ENCODE measurements around the gene JPH4.

DNA sequence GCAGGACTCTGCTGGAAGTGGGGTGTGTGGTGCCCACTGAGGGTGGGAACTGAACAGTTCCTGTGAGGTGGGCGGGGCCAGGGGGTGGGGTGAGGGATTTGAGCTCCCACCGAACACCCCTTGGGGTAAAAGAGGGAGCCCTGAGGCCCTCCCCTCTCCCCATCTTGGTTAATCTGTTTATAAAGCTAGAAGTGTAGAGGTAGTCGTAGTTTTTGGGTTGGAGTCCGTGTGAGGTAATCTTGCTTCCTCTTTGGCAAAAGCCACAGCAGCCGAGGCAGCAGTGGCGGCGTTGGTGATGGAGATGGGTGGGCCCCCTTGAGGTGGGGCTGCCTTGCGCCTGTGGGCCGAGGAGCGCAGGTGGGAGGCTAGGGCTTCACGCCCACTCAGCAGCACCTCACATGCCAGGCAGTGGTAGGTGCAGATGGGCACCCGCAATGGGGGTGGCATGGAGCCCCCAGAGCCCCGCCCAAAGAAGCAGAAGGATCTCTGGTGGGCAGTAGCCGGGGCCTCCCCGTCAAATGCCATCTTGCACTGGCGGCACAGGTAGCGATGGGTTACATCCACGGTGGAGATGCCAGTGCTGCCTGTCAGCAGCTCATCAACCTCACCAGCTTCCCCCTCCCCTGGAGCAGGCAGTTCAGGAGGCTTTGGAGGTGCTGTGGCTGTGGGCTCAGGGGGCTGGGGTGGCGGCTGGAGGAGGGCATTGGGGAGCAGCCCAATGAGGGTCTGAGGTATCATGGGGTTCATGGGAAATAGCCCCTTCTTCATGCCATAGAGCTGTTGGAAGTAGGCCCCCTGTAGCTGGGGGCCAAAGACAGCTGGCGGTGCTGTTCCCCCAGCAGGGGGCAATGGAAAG is 56.6 kb downstream of the JPH4 start:
- TF ChIP-seq, protein P1, sequence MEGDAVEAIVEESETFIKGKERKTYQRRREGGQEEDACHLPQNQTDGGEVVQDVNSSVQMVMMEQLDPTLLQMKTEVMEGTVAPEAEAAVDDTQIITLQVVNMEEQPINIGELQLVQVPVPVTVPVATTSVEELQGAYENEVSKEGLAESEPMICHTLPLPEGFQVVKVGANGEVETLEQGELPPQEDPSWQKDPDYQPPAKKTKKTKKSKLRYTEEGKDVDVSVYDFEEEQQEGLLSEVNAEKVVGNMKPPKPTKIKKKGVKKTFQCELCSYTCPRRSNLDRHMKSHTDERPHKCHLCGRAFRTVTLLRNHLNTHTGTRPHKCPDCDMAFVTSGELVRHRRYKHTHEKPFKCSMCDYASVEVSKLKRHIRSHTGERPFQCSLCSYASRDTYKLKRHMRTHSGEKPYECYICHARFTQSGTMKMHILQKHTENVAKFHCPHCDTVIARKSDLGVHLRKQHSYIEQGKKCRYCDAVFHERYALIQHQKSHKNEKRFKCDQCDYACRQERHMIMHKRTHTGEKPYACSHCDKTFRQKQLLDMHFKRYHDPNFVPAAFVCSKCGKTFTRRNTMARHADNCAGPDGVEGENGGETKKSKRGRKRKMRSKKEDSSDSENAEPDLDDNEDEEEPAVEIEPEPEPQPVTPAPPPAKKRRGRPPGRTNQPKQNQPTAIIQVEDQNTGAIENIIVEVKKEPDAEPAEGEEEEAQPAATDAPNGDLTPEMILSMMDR (IDR thresholded peaks at IDR 0.05): no peak
- TF ChIP-seq ZFX (IDR thresholded peaks at IDR 0.05; ENCODE audit: borderline replicate concordance): no peak
